ENCODE data around the gene CDADC1. TPM values are rescaled to one million over a fixed set of nuclear protein-coding genes. Genes with fewer than 3 reads are reported as not detected.

CDADC1 gene
- total and polyA plus RNA-seq, 2 donors (not counting 3 experiments of a cell fraction or from before 2014, with no cell fraction given), result 2.4 to 9.1 TPM

GRCh38 chr13:49336655-49337054 lies 88.9 kb downstream of the CDADC1 start:
- Histone ChIP-seq H3K36me3 (ENCODE audit: control insufficient read depth in 2 of 2, extremely low read depth in 1 of 2, insufficient read depth in 2 of 2, low read length in 2 of 2) (no peaks in the 10 kb centered on the region), H3K9ac (replicated peaks; ENCODE audit: extremely low read depth, insufficient read depth, low read length) (no peak overlapping the region), H3K27ac (ENCODE audit: insufficient read depth, low read depth, low read length) (no peak overlapping the region), H3K79me2 (ENCODE audit: control insufficient read depth, insufficient read depth, low read length) (no peaks in the 10 kb centered on the region), H2AFZ (ENCODE audit: low read depth, low read length) (no peak overlapping the region), H3K9me1 (replicated peaks; ENCODE audit: control insufficient read depth, extremely low read depth, insufficient read depth, low read length) (no peaks in the 10 kb centered on the region), H4K20me1 (replicated peaks; ENCODE audit: control insufficient read depth, extremely low read depth, insufficient read depth, low read length) (no peaks in the 10 kb centered on the region), H3K9me3 (replicated peaks; ENCODE audit: control insufficient read depth, insufficient read depth, low read length) (no peaks in the 10 kb centered on the region), H3K4me3 (replicated peaks in 1 of 3; ENCODE audit: insufficient read depth in 1 of 3, low read depth in 1 of 3, low read length in 3 of 3) (no peak overlapping the region), H3K27me3 (ENCODE audit: control insufficient read depth in 2 of 2, insufficient read depth in 2 of 2, low read length in 2 of 2) (no peaks in the 10 kb centered on the region), H3K4me1 (ENCODE audit: control insufficient read depth, extremely low read depth, insufficient read depth, low read length) (no peaks in the 10 kb centered on the region), H3K4me2 (ENCODE audit: insufficient read depth, low read length) (no peak overlapping the region)
- POLR2A ChIA-PET, result no interaction called here
- BruUV-seq (replicated peaks), result no TSS peak
- no peak for FAIRE-seq
- DNase-seq (ENCODE audit: low read depth, low spot score), result no peak
- dilution Hi-C loops (cut with MboI; ENCODE audit: extremely low pct_ligation_motif_present, low sequenced_read_pairs) (no loop called here), intact Hi-C loops (cut with micrococcal nuclease) (no loop called here)
- TF ChIP-seq POLR2A (IDR thresholded peaks at IDR 0.05; ENCODE audit: low read depth, low read length) (no peak), GATA2 (IDR thresholded peaks at IDR 0.05; ENCODE audit: insufficient read depth, insufficient read length, low read depth, low read length) (no peak), CTCF (IDR thresholded peaks at IDR 0.05; ENCODE audit: extremely low read depth in 1 of 2, insufficient read depth in 1 of 2, low read depth in 1 of 2, low read length in 2 of 2) (no peak), POLR2AphosphoS5 (IDR thresholded peaks at IDR 0.05; ENCODE audit: insufficient read depth, low read depth, low read length) (no peak), JUN (IDR thresholded peaks at IDR 0.05; ENCODE audit: borderline replicate concordance, insufficient read depth, insufficient read length, low read depth) (no peak), MAX (IDR thresholded peaks at IDR 0.05; ENCODE audit: insufficient read depth, insufficient read length) (no peak), FOS (IDR thresholded peaks at IDR 0.05; ENCODE audit: borderline replicate concordance, insufficient read depth, low read length) (no peak), MYC (IDR thresholded peaks at IDR 0.05; ENCODE audit: low read depth, low read length) (no peak), EZH2 (IDR thresholded peaks at IDR 0.05; ENCODE audit: borderline replicate concordance, low read depth, low read length, severe bottlenecking) (no peak)
- CTCF ChIA-PET, result interaction anchor here (1.5 kb wide), 1 partner anchor 7 kb away, joined by 5 read pairs; no protein-coding TSS in a partner anchor
